Measurements from ENCODE around the gene HDGFL2.

DNA sequence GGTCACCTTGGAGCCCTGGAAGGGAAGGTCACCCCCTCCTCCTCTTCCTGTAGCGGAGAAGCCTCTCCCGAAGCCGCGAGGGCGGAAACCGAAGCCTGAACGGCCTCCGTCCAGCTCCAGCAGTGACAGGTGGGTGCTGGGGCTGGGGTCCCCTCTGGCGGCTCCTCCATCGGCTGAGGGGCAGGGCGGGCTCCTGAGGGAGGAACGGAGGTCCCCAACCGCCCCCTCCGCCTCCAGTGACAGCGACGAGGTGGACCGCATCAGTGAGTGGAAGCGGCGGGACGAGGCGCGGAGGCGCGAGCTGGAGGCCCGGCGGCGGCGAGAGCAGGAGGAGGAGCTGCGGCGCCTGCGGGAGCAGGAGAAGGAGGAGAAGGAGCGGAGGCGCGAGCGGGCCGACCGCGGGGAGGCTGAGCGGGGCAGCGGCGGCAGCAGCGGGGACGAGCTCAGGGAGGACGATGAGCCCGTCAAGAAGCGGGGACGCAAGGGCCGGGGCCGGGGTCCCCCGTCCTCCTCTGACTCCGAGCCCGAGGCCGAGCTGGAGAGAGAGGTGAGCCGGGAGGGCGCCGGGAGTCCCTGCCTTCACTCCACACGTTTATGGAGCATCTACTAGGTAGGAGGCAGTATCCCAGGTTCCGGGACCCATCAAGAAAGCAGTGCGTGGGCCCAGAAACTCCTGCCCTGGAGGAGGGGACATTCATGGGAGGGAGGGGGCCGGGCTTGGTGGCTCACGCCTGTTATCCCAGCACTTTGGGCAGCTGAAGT, 22.0 kb downstream of the HDGFL2 start:
- TF ChIP-seq, protein P1, sequence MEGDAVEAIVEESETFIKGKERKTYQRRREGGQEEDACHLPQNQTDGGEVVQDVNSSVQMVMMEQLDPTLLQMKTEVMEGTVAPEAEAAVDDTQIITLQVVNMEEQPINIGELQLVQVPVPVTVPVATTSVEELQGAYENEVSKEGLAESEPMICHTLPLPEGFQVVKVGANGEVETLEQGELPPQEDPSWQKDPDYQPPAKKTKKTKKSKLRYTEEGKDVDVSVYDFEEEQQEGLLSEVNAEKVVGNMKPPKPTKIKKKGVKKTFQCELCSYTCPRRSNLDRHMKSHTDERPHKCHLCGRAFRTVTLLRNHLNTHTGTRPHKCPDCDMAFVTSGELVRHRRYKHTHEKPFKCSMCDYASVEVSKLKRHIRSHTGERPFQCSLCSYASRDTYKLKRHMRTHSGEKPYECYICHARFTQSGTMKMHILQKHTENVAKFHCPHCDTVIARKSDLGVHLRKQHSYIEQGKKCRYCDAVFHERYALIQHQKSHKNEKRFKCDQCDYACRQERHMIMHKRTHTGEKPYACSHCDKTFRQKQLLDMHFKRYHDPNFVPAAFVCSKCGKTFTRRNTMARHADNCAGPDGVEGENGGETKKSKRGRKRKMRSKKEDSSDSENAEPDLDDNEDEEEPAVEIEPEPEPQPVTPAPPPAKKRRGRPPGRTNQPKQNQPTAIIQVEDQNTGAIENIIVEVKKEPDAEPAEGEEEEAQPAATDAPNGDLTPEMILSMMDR (IDR thresholded peaks at IDR 0.05; ENCODE audit: borderline replicate concordance, extremely low read depth, low read length, poor library complexity, severe bottlenecking) = no peak
- no peak for TF ChIP-seq EZH2 (IDR thresholded peaks at IDR 0.05; ENCODE audit: borderline replicate concordance, low read depth, low read length, severe bottlenecking)
